Esophagus squamous epithelium (tissue), 4 donors: Measurements from ENCODE around the gene SMAP2.

Experiments
- CTCF ChIP-seq, 6 experiments: fragments of 450-650 bp in 4 of 6; fragments of 200-600 bp in 2 of 6; sonication (generic) in 2 of 6; IDR thresholded peaks; one replicate each; pipeline ENCODE4 v1.5.1; 2016 to 2019; ENCODE audit warnings: antibody characterized with exemption in 6 of 6, mild to moderate bottlenecking in 4 of 6, moderate library complexity in 4 of 6
- POLR2A ChIP-seq, 4 donors: fragments of 450-650 bp; IDR thresholded peaks; one replicate each; pipeline ENCODE4 v1.6.1; 2017; ENCODE audit warnings: antibody characterized with exemption in 4 of 4, mild to moderate bottlenecking in 4 of 4, moderate library complexity in 3 of 4

- TF ChIP-seq CTCF (IDR thresholded peaks at IDR 0.05) (no peak), POLR2A (IDR thresholded peaks at IDR 0.05) (peak in 1 of 4 donors; percentile 43)
Measured at GRCh38 chr1:40391688-40392145, 18.2 kb downstream of the SMAP2 start.
